ACC112 (cell line): ENCODE measurements around the gene SLC38A4.
"Not testable (repeated sequence)": the region's sequence is repeated elsewhere in the genome, so short reads cannot be mapped to it uniquely, and the experiment has no call there.

Source experiments
- H2AFZ ChIP-seq: fragments of 200-600 bp; sonication (generic); one replicate; pipeline ENCODE4 v1.6.0; 2017; ENCODE audit warnings: antibody characterized with exemption, low read length; ENCODE audit not compliant: unreplicated experiment
- H3K27ac ChIP-seq: fragments of 200-600 bp; sonication (generic); 2 replicates; pipeline ENCODE4 v1.5.1; 2014; ENCODE audit warnings: low read depth, mild to moderate bottlenecking, antibody characterized with exemption, low read length, moderate library complexity
- H3K27me3 ChIP-seq: fragments of 200-600 bp; sonication (generic); 2 replicates; pipeline ENCODE4 v1.6.1; 2014; ENCODE audit warnings: mild to moderate bottlenecking, antibody characterized with exemption, low read length, moderate library complexity, mixed read lengths; ENCODE audit not compliant: insufficient read depth
- H3K36me3 ChIP-seq: fragments of 200-600 bp; sonication (generic); 2 replicates; pipeline ENCODE4 v1.6.1; 2016; ENCODE audit warnings: mild to moderate bottlenecking, antibody characterized with exemption, low read length, moderate library complexity, mixed read lengths; ENCODE audit not compliant: insufficient read depth
- H3K4me1 ChIP-seq: fragments of 200-600 bp; sonication (generic); one replicate; pipeline ENCODE4 v1.6.1; 2016; ENCODE audit warnings: low read length, mixed read lengths; ENCODE audit not compliant: insufficient read depth, unreplicated experiment, control insufficient read depth
- H3K4me3 ChIP-seq: fragments of 200-600 bp; sonication (generic); 2 replicates; pipeline ENCODE4 v1.5.1; 2014; ENCODE audit warnings: mild to moderate bottlenecking, low read depth, low read length
- H3K79me2 ChIP-seq: fragments of 200-600 bp; sonication (generic); one replicate; pipeline ENCODE4 v1.6.0; 2016; ENCODE audit warnings: low read length; ENCODE audit not compliant: control insufficient read depth, unreplicated experiment, insufficient read depth

The SLC38A4 gene

GRCh38 chr12:46752396-46752795, 73.4 kb downstream of the SLC38A4 start:
- Histone ChIP-seq H3K79me2 (no peaks in the 10 kb centered on the region), H3K36me3 (no peaks in the 10 kb centered on the region), H3K27ac (no peak overlapping the region), H3K4me3 (no peak overlapping the region), H3K4me1 (no peaks in the 10 kb centered on the region), H3K27me3 (no peaks in the 10 kb centered on the region), H2AFZ (no peak overlapping the region)

- H3K36me3 ChIP-seq, result no peaks in the 10 kb centered on the region
- H3K4me3 ChIP-seq, result no peak overlapping the region
- H3K27ac ChIP-seq, result no peak overlapping the region
- no peaks in the 10 kb centered on the region for H3K4me1 ChIP-seq
- H3K79me2 ChIP-seq, result no peaks in the 10 kb centered on the region
- H3K27me3 ChIP-seq, result no peaks in the 10 kb centered on the region
- H2AFZ ChIP-seq, result no peak overlapping the region
Observed at GRCh38 chr12:46751173-46751572, 74.6 kb downstream of the SLC38A4 start.

DNA sequence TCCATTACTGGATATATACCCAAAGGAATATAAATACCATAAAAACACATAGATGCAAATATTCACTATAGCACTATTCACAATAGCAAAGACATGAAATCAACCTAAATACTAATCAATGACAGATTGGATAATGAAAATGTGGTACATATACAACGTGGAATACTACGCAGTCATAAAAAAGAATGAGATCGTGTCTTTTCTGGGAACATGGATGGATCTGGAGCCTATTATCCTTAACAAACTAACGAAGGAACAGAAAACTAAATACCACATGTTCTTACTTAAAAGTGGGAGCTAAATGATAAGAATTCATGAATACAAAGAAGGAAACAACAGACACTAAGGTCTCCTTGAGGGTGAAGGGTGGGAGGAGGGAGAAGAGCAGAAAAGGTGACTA, 76.5 kb downstream of the SLC38A4 start:
- no peak overlapping the region for H2AFZ ChIP-seq
- no peaks in the 10 kb centered on the region for H3K79me2 ChIP-seq
- H3K27me3 ChIP-seq, result no peaks in the 10 kb centered on the region
- no peaks in the 10 kb centered on the region for H3K36me3 ChIP-seq
- H3K27ac ChIP-seq, result no peak overlapping the region
- no peak overlapping the region for H3K4me3 ChIP-seq
- H3K4me1 ChIP-seq, result no peaks in the 10 kb centered on the region

DNA sequence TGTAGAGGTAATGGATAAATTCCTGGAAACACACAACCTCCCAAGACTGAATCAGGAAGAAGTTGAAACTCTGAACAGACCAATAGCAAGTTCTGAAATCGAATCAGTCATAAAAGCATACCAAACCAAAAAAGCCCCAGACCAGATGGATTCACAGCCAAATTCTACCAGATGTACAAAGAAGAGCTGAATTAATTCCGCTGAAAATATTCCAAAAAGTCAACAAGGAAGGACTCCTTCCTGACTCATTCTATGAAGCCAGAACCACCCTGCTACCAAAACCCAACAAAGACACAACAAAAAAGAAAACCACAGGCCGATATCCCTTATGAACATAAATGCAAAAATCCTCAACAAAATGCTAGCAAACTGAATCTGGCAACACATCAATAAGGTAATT, 81.5 kb downstream of the SLC38A4 start:
- H3K27me3 ChIP-seq, result no peaks in the 10 kb centered on the region
- no peaks in the 10 kb centered on the region for H3K79me2 ChIP-seq
- no peak overlapping the region for H3K27ac ChIP-seq
- H2AFZ ChIP-seq, result no peak overlapping the region
- no peaks in the 10 kb centered on the region for H3K4me1 ChIP-seq
- no peaks in the 10 kb centered on the region for H3K36me3 ChIP-seq
- H3K4me3 ChIP-seq, result no peak overlapping the region

GRCh38 chr12:46743456-46743855, 82.3 kb downstream of the SLC38A4 start:
- Histone ChIP-seq H2AFZ (no peak overlapping the region), H3K79me2 (no peaks in the 10 kb centered on the region), H3K27me3 (no peaks in the 10 kb centered on the region), H3K36me3 (no peaks in the 10 kb centered on the region), H3K4me1 (no peaks in the 10 kb centered on the region), H3K27ac (no peak overlapping the region), H3K4me3 (no peak overlapping the region)

DNA sequence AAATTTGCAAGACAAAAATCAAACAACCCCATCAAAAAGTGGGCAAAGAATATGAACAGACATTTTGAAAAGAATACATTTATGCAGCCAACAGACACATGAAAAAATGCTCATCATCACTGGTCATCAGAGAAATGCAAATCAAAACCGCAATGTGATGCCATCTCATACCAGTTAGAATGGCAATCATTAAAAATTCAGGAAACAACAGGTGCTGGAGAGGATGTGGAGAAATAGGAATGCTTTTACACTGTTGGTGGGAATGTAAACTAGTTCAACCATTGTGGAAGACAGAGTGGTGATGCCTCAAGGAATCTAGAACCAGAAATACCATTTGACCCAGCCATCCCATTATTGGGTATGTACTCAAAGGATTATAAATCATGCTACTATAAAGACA, 83.5 kb downstream of the SLC38A4 start:
- not testable (repeated sequence) for H3K27ac ChIP-seq, H2AFZ ChIP-seq

GRCh38 chr12:46725332-46725731, 100.5 kb downstream of the SLC38A4 start:
- Histone ChIP-seq H3K36me3 (no peaks in the 10 kb centered on the region), H3K27ac (no peak overlapping the region), H2AFZ (no peak overlapping the region), H3K4me3 (no peak overlapping the region), H3K4me1 (no peaks in the 10 kb centered on the region), H3K27me3 (no peaks in the 10 kb centered on the region), H3K79me2 (no peaks in the 10 kb centered on the region)

More for the DNA sequence above, 83.5 kb downstream of the SLC38A4 start:
- H3K79me2 ChIP-seq, H3K4me3 ChIP-seq, H3K4me1 ChIP-seq, H3K27me3 ChIP-seq, H3K36me3 ChIP-seq: not testable (repeated sequence)

- H3K79me2 ChIP-seq, result no peaks in the 10 kb centered on the region
- no peak overlapping the region for H3K27ac ChIP-seq
- no peaks in the 10 kb centered on the region for H3K4me1 ChIP-seq
- no peak overlapping the region for H3K4me3 ChIP-seq
- H3K27me3 ChIP-seq, result no peaks in the 10 kb centered on the region
- H3K36me3 ChIP-seq, result no peaks in the 10 kb centered on the region
- H2AFZ ChIP-seq, result no peak overlapping the region
Observed at GRCh38 chr12:46723629-46724419, 102.0 kb downstream of the SLC38A4 start.

DNA sequence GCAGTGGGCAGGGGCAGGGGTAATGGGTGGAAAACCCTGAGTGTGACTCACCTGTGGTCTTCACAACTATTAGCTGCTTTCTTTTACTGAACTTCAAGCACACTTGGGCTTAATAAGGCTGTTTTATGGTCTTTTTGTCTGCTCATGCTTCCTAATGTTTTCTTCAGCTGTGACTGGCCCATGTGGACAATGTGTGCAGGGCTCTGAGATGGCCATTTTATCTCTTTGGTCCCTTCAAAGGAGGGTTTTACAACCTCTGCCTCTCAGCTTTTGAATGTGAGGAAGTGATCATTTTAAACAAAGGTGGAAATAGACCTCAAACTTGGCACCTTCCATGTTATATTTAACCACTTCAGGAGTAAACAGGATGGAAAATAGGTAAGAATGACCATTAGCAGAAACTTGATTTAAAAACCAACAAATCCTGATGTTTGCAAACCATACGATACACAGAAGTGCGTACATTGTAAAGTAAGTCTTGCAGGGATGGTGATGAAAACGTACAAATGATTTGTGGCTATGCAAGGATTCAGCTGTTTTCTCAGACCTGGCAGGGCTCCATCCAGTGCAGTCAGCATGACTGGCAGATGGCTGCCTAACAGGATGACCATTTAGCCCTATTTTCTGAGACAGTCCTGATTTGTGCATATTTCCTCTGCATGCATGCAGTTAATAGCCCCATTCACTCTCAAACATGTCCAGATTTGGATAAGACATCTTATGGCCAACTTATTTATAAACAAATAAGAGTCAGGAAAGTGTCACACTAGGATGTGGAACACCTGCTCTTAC, 103.2 kb downstream of the SLC38A4 start:
- Histone ChIP-seq H2AFZ (no peak overlapping the region), H3K4me1 (no peaks in the 10 kb centered on the region), H3K4me3 (no peak overlapping the region)

GRCh38 chr12:46718495-46718894, 107.3 kb downstream of the SLC38A4 start:
- no peaks in the 10 kb centered on the region for H3K4me1 ChIP-seq
- H2AFZ ChIP-seq, result no peak overlapping the region
- H3K4me3 ChIP-seq, result no peak overlapping the region
- no peaks in the 10 kb centered on the region for H3K27me3 ChIP-seq
- no peaks in the 10 kb centered on the region for H3K36me3 ChIP-seq
- no peaks in the 10 kb centered on the region for H3K79me2 ChIP-seq
- no peak overlapping the region for H3K27ac ChIP-seq

More for the DNA sequence above, 103.2 kb downstream of the SLC38A4 start:
- no peaks in the 10 kb centered on the region for H3K27me3 ChIP-seq
- no peaks in the 10 kb centered on the region for H3K79me2 ChIP-seq
- H3K27ac ChIP-seq, result no peak overlapping the region
- no peaks in the 10 kb centered on the region for H3K36me3 ChIP-seq

GRCh38 chr12:46717868-46718267, 107.9 kb downstream of the SLC38A4 start:
- Histone ChIP-seq H3K4me1 (no peaks in the 10 kb centered on the region), H2AFZ (no peak overlapping the region), H3K36me3 (no peaks in the 10 kb centered on the region), H3K27me3 (no peaks in the 10 kb centered on the region), H3K79me2 (no peaks in the 10 kb centered on the region), H3K4me3 (no peak overlapping the region), H3K27ac (no peak overlapping the region)
